ENCODE results near the gene SPAG6. TPM values are rescaled to one million over a fixed set of nuclear protein-coding genes. Genes with fewer than 3 reads are reported as not detected.
"Not testable (repeated sequence)": the region's sequence is repeated elsewhere in the genome, so short reads cannot be mapped to it uniquely, and the experiment has no call there.

Gene SPAG6
- polyA plus RNA-seq, 1 experiment = not detected

DNA sequence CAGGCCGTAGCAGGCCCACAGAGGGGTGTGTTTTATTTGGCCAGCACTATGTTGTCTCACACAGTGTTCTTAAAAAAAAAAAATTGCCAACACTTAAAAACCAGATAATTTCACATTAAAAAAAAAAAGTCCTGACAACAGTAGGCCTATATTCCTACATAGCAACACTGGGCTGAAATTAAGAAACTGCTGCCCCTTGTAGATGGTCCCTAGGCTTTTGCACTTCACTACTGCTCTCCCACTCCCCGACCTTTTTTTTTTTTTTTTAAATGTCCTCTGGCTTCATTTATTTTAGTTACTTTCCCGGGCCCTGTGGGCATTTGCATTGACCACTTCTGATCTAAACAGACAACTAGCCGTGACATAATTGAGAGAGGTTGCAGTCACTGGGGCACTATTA is 36.0 kb downstream of the SPAG6 start:
- ChIA-PET POLR2A (no interaction called here), CTCF (no interaction called here)
- peaks cover 2% of the 10 kb centered on the region; the same call in 1 of the 2 replicates for H3K27me3 ChIP-seq (ENCODE audit: control insufficient read depth, insufficient read depth, low read length)
- H3K4me3 ChIP-seq (ENCODE audit: low read depth, low read length) = no peak overlapping the region
- TF ChIP-seq, protein P1, sequence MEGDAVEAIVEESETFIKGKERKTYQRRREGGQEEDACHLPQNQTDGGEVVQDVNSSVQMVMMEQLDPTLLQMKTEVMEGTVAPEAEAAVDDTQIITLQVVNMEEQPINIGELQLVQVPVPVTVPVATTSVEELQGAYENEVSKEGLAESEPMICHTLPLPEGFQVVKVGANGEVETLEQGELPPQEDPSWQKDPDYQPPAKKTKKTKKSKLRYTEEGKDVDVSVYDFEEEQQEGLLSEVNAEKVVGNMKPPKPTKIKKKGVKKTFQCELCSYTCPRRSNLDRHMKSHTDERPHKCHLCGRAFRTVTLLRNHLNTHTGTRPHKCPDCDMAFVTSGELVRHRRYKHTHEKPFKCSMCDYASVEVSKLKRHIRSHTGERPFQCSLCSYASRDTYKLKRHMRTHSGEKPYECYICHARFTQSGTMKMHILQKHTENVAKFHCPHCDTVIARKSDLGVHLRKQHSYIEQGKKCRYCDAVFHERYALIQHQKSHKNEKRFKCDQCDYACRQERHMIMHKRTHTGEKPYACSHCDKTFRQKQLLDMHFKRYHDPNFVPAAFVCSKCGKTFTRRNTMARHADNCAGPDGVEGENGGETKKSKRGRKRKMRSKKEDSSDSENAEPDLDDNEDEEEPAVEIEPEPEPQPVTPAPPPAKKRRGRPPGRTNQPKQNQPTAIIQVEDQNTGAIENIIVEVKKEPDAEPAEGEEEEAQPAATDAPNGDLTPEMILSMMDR (IDR thresholded peaks at IDR 0.05; ENCODE audit: insufficient read depth, low read depth, low read length) = no peak
- no peaks in the 10 kb centered on the region for H3K36me3 ChIP-seq (ENCODE audit: control insufficient read depth, insufficient read depth, low read length)
- no peak for DNase-seq (ENCODE audit: low read depth)

DNA sequence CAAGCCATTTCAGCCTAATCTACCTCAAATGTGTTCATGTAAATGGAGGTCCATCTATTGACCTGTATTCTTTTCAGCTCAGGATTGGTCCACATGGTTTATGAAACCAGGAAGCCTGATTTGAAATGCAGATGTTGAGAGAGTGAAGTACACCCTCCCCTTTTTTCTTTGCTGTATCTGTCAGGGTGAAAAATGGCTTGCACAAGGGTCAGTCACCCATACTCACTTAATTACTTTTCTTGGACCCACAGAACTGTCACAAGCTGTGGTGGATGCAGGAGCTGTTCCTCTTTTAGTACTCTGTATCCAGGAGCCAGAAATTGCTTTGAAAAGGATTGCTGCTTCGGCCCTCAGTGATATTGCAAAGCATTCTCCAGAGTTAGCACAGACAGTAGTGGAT is 41.2 kb downstream of the SPAG6 start:
- H3K36me3 ChIP-seq (ENCODE audit: control insufficient read depth, insufficient read depth, low read length) = no peaks in the 10 kb centered on the region
- no peak overlapping the region for H3K4me3 ChIP-seq (ENCODE audit: low read depth, low read length)
- ChIA-PET CTCF (interaction anchor here (1.2 kb wide), 1 partner anchor 13 kb away, joined by 3 read pairs; no protein-coding TSS in a partner anchor), POLR2A (no interaction called here)
- DNase-seq (ENCODE audit: low read depth) = no peak
- TF ChIP-seq, protein P1 (IDR thresholded peaks at IDR 0.05; ENCODE audit: insufficient read depth, low read depth, low read length) = no peak
- H3K27me3 ChIP-seq (ENCODE audit: control insufficient read depth, insufficient read depth, low read length) = no peaks in the 10 kb centered on the region; the same call in 1 of the 2 replicates

DNA sequence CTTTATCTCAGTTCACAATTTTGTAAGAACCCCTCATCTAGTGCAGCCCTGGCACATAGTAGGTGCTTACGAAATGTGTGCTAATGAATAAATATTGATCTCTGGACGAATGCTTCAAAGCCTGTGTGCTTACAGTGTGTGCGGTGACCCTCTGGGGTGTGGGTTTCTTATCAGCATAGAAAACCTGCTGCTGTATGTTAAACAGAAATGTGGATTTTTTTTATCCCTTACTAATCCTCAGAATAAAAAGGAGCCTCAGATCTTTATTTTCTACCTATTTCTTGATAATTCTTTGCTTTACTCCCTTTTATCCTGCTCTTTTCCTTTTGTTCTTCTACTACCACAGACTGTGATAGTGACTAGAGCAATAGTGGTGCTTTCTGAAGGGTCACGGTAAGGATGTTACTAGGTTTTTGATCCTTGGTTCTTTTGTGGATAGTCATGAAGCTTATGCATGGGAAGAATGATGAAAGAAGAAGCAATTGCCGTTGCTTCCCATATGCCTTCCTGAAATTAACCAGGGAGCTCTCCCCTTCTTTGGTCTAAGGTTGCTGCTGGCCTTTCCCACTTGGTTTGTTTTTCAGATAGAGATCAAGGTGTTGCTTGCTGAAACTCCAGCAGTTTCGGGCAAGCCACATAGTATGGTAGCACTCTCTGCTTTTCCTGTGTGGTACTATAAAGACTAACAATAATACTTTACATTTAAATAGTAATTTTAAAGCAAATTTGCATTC is 44.7 kb downstream of the SPAG6 start:
- Histone ChIP-seq H3K36me3 (ENCODE audit: control insufficient read depth, insufficient read depth, low read length) (no peaks in the 10 kb centered on the region), H3K27me3 (ENCODE audit: control insufficient read depth, insufficient read depth, low read length) (peaks cover 1% of the 10 kb centered on the region; the same call in 1 of the 2 replicates), H3K4me3 (ENCODE audit: low read depth, low read length) (no peak overlapping the region)
- ChIA-PET POLR2A (no interaction called here), CTCF (no interaction called here)
- DNase-seq (ENCODE audit: low read depth) = no peak
- TF ChIP-seq, protein P1 (IDR thresholded peaks at IDR 0.05; ENCODE audit: insufficient read depth, low read depth, low read length) = no peak

DNA sequence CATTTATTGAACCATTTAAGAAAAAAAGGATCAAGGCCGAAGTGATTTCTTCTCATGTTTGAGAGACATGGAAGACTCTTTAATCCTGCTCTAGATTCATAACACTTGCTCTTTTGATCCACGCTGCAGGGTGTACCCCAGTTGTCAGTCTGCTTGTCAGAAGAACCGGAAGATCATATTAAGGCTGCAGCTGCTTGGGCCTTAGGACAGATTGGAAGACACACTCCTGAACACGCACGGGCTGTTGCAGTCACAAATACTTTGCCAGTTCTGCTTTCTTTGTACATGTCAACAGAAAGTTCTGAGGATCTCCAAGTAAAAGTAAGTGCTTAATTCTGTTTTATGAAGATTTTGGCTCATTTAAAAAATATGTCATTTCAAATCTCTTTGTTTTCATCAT is 46.3 kb downstream of the SPAG6 start:
- Histone ChIP-seq H3K36me3 (ENCODE audit: control insufficient read depth, insufficient read depth, low read length) (no peaks in the 10 kb centered on the region), H3K4me3 (ENCODE audit: low read depth, low read length) (no peak overlapping the region), H3K27me3 (ENCODE audit: control insufficient read depth, insufficient read depth, low read length) (peaks cover 1% of the 10 kb centered on the region; the same call in 1 of the 2 replicates)
- ChIA-PET CTCF (no interaction called here), POLR2A (no interaction called here)
- no peak for DNase-seq (ENCODE audit: low read depth)
- TF ChIP-seq, protein P1 (IDR thresholded peaks at IDR 0.05; ENCODE audit: insufficient read depth, low read depth, low read length) = no peak

DNA sequence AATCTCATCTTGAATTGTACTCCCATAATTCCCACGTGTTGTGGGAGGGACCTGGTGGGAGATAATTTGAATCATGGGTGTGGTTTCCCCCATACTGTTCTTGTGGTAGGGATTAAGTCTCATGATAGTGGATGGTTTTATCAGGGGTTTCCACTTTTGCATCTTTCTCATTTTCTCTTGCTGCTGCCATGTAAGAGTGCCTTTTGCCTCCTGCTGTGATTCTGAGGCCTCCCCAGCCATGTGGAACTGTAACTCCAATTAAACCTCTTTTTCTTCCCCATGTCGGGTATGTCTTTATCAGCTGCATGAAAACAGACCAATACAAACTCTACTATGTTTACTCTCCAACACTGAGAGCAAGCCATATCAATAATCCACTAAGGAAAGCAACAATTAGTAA is 50.9 kb downstream of the SPAG6 start:
- DNase-seq (ENCODE audit: low read depth); CTCF ChIA-PET; H3K27me3 ChIP-seq (ENCODE audit: control insufficient read depth, insufficient read depth, low read length); H3K4me3 ChIP-seq (ENCODE audit: low read depth, low read length); H3K36me3 ChIP-seq (ENCODE audit: control insufficient read depth, insufficient read depth, low read length); POLR2A ChIA-PET: not testable (repeated sequence)

DNA sequence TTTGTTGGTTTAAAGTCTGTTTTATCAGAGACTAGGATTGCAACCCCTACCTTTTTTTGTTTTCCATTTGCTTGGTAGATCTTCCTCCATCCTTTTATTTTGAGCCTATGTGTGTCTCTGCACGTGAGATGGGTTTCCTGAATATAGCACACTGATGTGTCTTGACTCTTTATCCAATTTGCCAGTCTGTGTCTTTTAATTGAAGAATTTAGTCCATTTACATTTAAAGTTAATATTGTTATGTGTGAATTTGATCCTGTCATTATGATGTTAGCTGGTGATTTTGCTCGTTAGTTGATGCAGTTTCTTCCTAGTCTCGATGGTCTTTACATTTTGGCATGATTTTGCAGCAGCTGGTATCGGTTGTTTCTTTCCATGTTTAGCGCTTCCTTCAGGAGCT is 61.6 kb downstream of the SPAG6 start:
- H3K36me3 ChIP-seq (ENCODE audit: control insufficient read depth, insufficient read depth, low read length); H3K4me3 ChIP-seq (ENCODE audit: low read depth, low read length); CTCF ChIA-PET; DNase-seq (ENCODE audit: low read depth); POLR2A ChIA-PET; H3K27me3 ChIP-seq (ENCODE audit: control insufficient read depth, insufficient read depth, low read length): not testable (repeated sequence)

Data from BJ (cell line).